GM23248 (cell line): ENCODE data around the gene MYH14. TPM values are rescaled to one million over a fixed set of nuclear protein-coding genes. Genes with fewer than 3 reads are reported as not detected.
"Not testable (repeated sequence)": the region's sequence is repeated elsewhere in the genome, so short reads cannot be mapped to it uniquely, and the experiment has no call there.

ENCODE experiments used
- DNase-seq: peaks from one replicate; pipeline ENCODE4 v3.0.0-alpha.2; 2015
- H2AFZ ChIP-seq: fragments of 200-600 bp; sonication (generic); 2 replicates; pipeline ENCODE4 v1.6.1; 2016; ENCODE audit warnings: antibody characterized with exemption
- H3F3A ChIP-seq: fragments of 200-600 bp; sonication (generic); 2 replicates; pipeline ENCODE4 v1.6.1; 2016; ENCODE audit warnings: mild to moderate bottlenecking, antibody characterized with exemption, mixed run types; ENCODE audit not compliant: insufficient read depth
- H3K27ac ChIP-seq: fragments of 200-600 bp; sonication (generic); 2 replicates; pipeline ENCODE4 v1.5.1; 2016; ENCODE audit warnings: mild to moderate bottlenecking
- H3K27me3 ChIP-seq: fragments of 200-600 bp; sonication (generic); replicated peaks from 2 replicates; pipeline ENCODE4 v1.6.1; 2016; ENCODE audit warnings: mild to moderate bottlenecking; ENCODE audit not compliant: insufficient read depth
- H3K36me3 ChIP-seq: fragments of 200-600 bp; sonication (generic); 2 replicates; pipeline ENCODE4 v1.6.1; 2016; ENCODE audit warnings: low read depth, mild to moderate bottlenecking
- H3K4me1 ChIP-seq: fragments of 200-600 bp; sonication (generic); 2 replicates; pipeline ENCODE4 v1.6.1; 2016; ENCODE audit warnings: mild to moderate bottlenecking; ENCODE audit not compliant: insufficient read depth
- H3K4me2 ChIP-seq: fragments of 200-600 bp; sonication (generic); one replicate; pipeline ENCODE4 v1.6.1; 2016; ENCODE audit warnings: mild to moderate bottlenecking; ENCODE audit not compliant: unreplicated experiment
- H3K4me3 ChIP-seq: fragments of 200-600 bp; sonication (generic); 2 replicates; pipeline ENCODE4 v1.5.1; 2016; ENCODE audit warnings: mild to moderate bottlenecking
- H3K79me2 ChIP-seq: fragments of 200-600 bp; sonication (generic); 2 replicates; pipeline ENCODE4 v1.6.1; 2016; ENCODE audit warnings: mild to moderate bottlenecking; ENCODE audit not compliant: insufficient read depth
- H3K9ac ChIP-seq: fragments of 200-600 bp; sonication (generic); 2 replicates; pipeline ENCODE4 v1.6.1; 2016; ENCODE audit warnings: mild to moderate bottlenecking
- H3K9me2 ChIP-seq: fragments of 200-600 bp; sonication (generic); 2 replicates; pipeline ENCODE4 v1.6.1; 2016; ENCODE audit warnings: mixed run types, mild to moderate bottlenecking, moderate library complexity; ENCODE audit not compliant: insufficient read depth
- H3K9me3 ChIP-seq: fragments of 200-600 bp; sonication (generic); one replicate; pipeline ENCODE4 v1.6.1; 2017; ENCODE audit warnings: low read depth
- H4K20me1 ChIP-seq: fragments of 200-600 bp; sonication (generic); 2 replicates; pipeline ENCODE4 v1.6.0; 2016; ENCODE audit not compliant: insufficient read depth
- EZH2 ChIP-seq: fragments of 200-600 bp; sonication (generic); IDR thresholded peaks from 2 replicates; pipeline ENCODE4 v1.6.1; 2018; ENCODE audit warnings: antibody characterized with exemption, mild to moderate bottlenecking; ENCODE audit not compliant: insufficient read depth, poor library complexity, severe bottlenecking
- EZH2phosphoT487 ChIP-seq: fragments of 200-600 bp; sonication (generic); IDR thresholded peaks from 2 replicates; pipeline ENCODE4 v1.6.1; 2018; ENCODE audit warnings: antibody characterized with exemption, moderate library complexity, mild to moderate bottlenecking, low read depth; ENCODE audit not compliant: insufficient read depth
- WGBS, 2 experiments: methylation state at CpG; one replicate each; pipeline ENCODE4 v1.1.6; 2015 to 2017; ENCODE audit warnings: low lambda C conversion rate in 2 of 2, low coverage in 1 of 2; ENCODE audit errors: missing lambda C conversion rate in 2 of 2; 5-methylcytosine and 5-hydroxymethylcytosine counted together
- in situ Hi-C: fragments of 300-500 bp; cut with MboI; formaldehyde crosslinking; loops from 2 replicates; pipeline ENCODE4 v1.15.0; 2020
- polyA plus RNA-seq: library from polyadenylated mRNA; unstranded; fragments of >200 nt; fragmentation: Nextera tagmentation; extraction: Ambion mirVana; gene quantifications from 2 replicates; pipeline ENCODE4 v1.2.1, GENCODE V29; 2016
- total RNA-seq: library from RNA; depleted of rRNA; stranded (reverse); fragments of >200 nt; shearing (Covaris generic); gene quantifications from 2 replicates; pipeline ENCODE4 v1.2.3, GENCODE V29; 2014

The MYH14 gene
- total and polyA plus RNA-seq, 2 experiments from 2014 or later: not detected

GRCh38 chr19:50223439-50223716 lies 20.0 kb downstream of the MYH14 start:
- in situ Hi-C loops: no loop called here
- H3K9ac ChIP-seq: no peak overlapping the region
- DNase-seq: no peak
- H3F3A ChIP-seq: no peaks in the 10 kb centered on the region
- H3K27me3 ChIP-seq: no peaks in the 10 kb centered on the region
- no peak overlapping the region for H3K4me2 ChIP-seq
- TF ChIP-seq EZH2: no peak
- TF ChIP-seq EZH2phosphoT487: no peak
- 52 to 53% methylated on average over 3 of the region's 3 CpGs for whole genome bisulfite sequencing, 2 experiments
- H4K20me1 ChIP-seq: no peaks in the 10 kb centered on the region
- H3K36me3 ChIP-seq: no peaks in the 10 kb centered on the region
- H3K4me1 ChIP-seq: no peaks in the 10 kb centered on the region
- no peaks in the 10 kb centered on the region for H3K9me2 ChIP-seq
- no peak overlapping the region for H2AFZ ChIP-seq
- H3K4me3 ChIP-seq: no peak overlapping the region
- no peak overlapping the region for H3K27ac ChIP-seq
- H3K9me3 ChIP-seq: no peaks in the 10 kb centered on the region
- no peaks in the 10 kb centered on the region for H3K79me2 ChIP-seq

DNA sequence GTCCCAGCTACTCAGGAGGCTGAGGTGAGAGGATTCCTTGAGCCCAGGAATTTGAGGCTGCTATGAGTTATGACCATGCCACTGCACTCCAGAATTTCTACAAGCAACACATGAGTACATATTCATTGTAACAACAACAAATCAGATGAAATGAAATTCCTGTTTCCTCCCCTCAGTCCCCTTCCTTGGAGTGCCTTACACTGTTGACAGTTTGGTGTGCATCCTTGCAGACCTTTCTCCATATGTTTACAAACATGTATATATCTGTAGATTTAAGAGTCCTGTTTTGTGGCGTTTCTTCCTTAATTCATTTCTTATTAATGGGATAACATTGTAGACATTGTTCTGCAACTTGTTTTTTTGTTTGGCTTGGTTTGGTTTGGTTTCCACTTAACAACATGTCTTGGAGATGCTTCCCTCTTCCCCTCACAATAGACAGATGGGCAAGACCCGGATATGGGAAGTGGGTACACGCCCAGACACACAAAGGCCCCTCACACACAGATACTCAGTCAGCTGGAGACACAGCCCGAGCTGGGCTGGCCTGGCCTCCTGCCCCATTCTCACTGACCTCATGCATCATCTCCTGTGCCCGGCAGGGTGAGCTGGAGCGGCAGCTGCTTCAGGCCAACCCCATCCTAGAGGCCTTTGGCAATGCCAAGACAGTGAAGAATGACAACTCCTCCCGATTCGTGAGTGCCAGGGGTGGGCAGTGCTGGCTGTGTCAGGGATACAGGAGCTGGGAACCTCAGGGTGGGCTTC lies 21.7 kb downstream of the MYH14 start:
- Histone ChIP-seq H2AFZ (no peak overlapping the region), H3K27me3 (no peaks in the 10 kb centered on the region), H3K9ac (no peak overlapping the region), H3K4me1 (no peaks in the 10 kb centered on the region), H3K4me2 (no peak overlapping the region), H3K36me3 (no peaks in the 10 kb centered on the region), H3K79me2 (no peaks in the 10 kb centered on the region), H3K9me3 (no peaks in the 10 kb centered on the region), H4K20me1 (no peaks in the 10 kb centered on the region), H3K4me3 (no peak overlapping the region), H3K9me2 (no peaks in the 10 kb centered on the region), H3K27ac (no peak overlapping the region), H3F3A (no peaks in the 10 kb centered on the region)
- TF ChIP-seq EZH2 (no peak), EZH2phosphoT487 (no peak)
- DNase-seq: no peak
- in situ Hi-C loops: no loop called here
- WGBS, 2 experiments: 8 to 15% methylated on average over 8 of the region's 8 CpGs

- Histone ChIP-seq H3K36me3 (no peaks in the 10 kb centered on the region), H3K9ac (no peak overlapping the region), H2AFZ (no peak overlapping the region), H4K20me1 (no peaks in the 10 kb centered on the region), H3K79me2 (no peaks in the 10 kb centered on the region), H3K9me3 (no peaks in the 10 kb centered on the region), H3F3A (no peaks in the 10 kb centered on the region), H3K27ac (no peak overlapping the region), H3K27me3 (no peaks in the 10 kb centered on the region), H3K4me2 (no peak overlapping the region), H3K4me3 (no peak overlapping the region), H3K4me1 (no peaks in the 10 kb centered on the region), H3K9me2 (no peaks in the 10 kb centered on the region)
- WGBS, 2 experiments: 35 to 50% methylated on average over 2 to 7 of the region's 7 CpGs
- DNase-seq: no peak
- TF ChIP-seq EZH2 (no peak), EZH2phosphoT487 (no peak)
- in situ Hi-C loops: no loop called here
Measured at GRCh38 chr19:50226536-50226935, 23.1 kb downstream of the MYH14 start.

DNA sequence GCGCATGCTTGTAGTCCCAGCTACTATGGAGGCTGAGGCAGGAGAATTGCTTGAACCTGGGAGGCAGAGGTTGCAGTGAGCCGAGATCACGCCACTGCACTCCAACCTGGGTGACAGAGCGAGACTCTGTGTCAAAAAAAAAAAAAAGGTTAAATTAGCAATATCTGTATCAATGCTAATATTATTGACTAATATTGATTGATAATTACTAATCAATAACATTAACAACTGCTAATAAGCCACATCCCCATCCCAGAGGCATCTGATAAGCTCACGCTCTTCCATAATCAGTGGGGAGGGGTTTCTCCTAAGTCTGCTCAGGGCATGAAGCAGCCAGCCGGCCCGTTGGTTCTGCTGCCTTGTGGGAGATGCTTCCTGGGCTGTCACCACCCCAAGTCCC lies 24.7 kb downstream of the MYH14 start:
- H2AFZ ChIP-seq, H3K4me2 ChIP-seq, H3K27ac ChIP-seq, H3K9me3 ChIP-seq, H3K4me1 ChIP-seq, H3K9me2 ChIP-seq, DNase-seq, H3K36me3 ChIP-seq, H4K20me1 ChIP-seq, H3K4me3 ChIP-seq, H3K27me3 ChIP-seq, H3K79me2 ChIP-seq, in situ Hi-C loops, H3F3A ChIP-seq, H3K9ac ChIP-seq: not testable (repeated sequence)
- 52 to 59% methylated on average over 7 of the region's 7 CpGs for WGBS, 2 experiments
